Measurements from ENCODE around the gene DUSP6. TPM values are rescaled to one million over a fixed set of nuclear protein-coding genes. Genes with fewer than 3 reads are reported as not detected.

Gene DUSP6
- total RNA-seq, 1 experiment from 2014 or later, result 135 TPM

DNA sequence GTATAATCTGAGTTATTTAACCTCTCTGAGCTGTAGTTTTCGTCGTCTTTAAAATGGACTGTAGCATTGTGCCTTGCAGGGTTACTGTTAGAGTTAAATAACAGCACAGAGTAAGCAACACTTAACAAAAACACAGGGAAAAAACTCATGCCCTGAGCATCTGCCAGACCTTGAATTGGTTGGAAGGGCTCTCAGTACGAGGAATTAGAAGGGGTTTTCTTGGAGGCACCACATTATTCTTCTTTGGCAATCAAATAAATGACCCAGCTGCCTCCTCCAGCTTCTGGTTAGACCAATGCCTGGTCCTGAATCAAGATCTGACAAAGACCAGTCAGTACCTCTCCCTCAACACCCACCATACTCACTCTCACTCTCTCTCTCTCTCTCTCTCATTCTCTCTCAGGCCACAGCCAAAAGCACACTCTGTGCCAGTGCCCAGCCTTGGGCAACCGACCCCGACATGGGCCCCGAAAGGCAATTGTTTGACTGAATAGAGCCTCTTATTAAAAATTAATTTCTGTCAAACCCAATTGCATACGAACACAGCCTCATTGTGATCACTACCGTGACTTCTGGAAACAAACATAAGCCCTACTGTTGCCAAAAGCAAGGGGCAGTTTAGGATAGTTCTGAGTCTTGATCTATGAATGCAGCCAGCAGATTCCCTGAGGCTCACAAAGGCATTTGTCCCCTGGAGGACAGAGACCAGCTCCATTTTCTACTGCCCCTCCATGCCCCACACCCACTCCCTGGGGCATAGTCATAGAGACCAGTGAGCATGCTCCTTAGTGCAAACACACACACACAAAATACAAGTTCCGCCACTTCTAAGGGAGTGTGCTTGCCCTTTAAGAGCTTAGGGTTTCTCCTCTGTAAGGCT lies 23.9 kb downstream of the DUSP6 start:
- DNase-seq (ENCODE audit: low spot score), result no peak

DNA sequence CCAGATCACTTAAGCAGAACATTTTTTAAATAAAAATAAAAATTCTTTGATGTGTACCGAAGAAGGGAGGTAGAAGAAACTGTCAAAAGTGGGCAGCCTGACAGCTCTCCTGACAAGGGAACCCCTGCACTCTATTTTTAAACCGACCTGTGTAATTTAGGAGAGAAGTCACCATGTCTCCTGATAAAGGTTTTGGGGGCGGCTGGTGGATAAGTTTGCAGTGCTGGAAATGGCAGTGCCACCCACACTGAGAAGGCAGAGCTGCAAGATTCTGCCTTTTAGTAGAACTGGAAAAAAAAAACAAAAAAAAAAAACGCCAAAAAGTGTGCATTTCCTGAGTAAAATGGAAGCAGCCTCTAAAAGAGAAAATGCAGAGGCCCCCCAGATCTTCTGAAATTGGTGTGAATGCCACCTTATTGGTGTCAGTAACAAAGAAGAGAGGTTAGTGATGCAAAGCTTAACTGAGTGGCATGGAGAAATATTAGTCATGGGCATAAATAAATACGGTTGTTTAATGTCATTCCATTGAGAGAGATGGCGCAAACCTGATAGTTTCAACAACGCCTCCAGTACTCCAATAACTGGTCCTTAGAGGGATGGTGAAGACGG lies 24.7 kb downstream of the DUSP6 start:
- no peak for DNase-seq (ENCODE audit: low spot score)

DNA sequence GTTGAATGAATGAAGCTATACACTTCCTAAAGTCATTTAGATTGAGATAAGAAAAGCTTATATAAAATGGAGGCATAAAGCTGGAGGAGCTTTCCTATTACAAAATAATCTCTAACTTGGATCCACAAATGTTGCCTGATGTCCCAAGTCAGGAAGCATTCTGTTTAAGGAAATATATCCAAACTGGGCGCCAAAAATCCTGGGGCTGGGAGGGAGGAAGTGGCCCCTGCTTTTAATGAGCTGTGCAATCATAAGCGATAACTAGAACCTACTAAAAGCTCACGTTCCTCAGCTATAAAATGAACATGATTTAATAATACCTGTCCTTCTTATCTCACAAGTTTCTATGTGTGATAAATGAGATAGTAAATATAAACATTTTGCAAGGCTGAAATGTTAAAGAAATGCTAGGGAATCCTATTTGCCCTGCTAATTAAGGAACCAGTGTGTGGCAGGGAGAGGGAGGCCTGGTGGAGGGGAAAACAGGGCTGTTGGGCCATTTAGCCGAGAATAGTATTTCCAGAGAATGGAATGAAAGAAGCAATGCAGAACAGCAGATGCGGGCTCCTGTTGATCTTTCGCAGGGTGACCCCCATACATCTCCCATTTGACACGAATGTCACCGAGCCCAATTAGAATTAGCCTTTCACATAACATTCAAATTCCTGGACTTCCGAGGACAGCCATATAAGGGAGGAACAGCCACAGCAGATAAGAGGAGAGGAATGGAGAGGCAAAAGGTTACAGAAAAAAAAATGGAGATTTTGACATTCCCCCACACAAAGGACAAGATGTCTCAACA lies 25.9 kb downstream of the DUSP6 start:
- DNase-seq (ENCODE audit: low spot score), result no peak

DNA sequence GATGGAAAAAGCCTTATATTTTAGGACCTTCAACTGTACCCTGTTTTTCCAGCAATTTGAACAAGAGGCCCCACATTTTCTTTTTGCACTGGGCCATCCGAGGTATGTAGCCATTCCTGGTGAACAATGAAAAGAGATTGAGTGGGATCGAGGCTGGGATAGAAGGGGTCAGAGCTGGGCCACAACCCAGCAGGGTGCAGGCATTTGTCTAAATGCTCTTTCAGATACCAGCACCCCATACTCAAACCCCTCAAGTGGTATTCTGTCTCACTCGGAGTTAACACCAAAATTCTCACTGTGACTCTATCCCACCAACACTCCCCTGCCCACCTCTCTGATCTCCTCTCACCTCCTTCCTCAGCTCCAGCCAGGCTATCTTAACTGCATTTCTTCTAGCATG lies 26.8 kb downstream of the DUSP6 start:
- no peak for DNase-seq (ENCODE audit: low spot score)

DNA sequence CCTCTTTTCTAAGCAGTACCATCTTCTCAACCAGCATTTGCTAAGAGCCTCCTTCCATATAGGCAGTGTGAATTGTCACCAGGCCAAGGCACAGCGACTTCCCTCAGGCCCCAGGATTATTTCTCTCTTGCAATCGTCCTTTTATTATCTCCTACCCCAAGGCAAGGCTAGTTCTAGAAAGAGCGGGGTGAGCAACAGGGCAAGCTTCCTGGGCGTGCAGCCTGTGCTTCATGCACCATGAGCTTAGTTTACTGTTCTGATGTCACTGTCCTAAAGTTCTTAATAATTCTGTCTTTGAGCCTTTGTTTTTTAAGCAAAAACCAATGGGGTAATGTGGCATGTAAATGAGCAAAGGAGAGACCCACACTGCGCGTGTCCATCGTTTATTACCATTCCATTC lies 27.9 kb downstream of the DUSP6 start:
- DNase-seq (ENCODE audit: low spot score), result no peak

DNA sequence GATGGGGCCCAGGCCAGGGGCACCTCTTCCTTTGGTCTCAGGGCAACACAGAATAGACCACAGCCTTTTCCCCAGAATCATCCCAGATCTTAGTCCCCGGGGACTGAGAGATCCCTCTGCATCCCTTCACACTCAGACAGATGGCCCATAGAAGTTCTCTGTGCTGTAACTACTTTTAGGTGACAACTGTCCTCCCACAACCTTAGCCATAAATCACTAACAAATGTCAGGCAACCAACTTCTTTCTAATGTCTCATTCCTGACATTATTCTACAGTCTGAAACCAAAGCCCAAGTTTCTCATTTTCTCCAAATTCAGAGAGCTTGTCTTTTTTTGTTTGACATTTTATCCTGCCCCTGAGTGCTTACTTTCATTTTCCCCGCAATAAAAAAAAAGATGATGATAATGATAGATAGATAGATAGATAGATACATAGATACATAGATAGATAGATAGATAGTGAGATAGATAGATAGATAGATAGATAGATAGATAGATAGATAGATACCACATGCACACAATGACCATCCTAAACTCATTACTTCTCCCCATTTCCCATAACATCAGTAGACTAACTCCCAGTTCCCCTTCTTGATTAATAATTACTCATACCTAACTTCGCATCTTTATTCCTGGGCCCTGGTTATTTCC lies 28.6 kb downstream of the DUSP6 start:
- no peak for DNase-seq (ENCODE audit: low spot score)

DNA sequence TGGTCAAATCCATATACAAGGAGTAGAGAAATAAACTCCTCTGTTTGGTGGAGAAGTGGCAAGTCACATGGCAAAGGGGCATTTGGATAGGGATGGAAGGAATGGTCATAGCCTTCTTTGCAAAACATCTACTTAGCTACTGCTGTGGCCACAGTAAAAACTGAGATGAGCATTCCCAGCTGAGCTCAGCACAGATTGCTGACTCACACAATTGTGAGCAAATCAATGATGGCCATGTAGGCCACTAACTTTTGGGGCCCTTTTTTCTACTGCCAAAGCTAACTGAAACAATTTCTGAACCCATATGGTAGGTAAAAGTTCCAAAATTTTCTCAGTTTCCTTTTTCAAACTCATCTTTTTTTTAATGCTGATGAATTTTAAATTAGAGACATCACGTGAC lies 31.6 kb downstream of the DUSP6 start:
- no peak for DNase-seq (ENCODE audit: low spot score)

DNA sequence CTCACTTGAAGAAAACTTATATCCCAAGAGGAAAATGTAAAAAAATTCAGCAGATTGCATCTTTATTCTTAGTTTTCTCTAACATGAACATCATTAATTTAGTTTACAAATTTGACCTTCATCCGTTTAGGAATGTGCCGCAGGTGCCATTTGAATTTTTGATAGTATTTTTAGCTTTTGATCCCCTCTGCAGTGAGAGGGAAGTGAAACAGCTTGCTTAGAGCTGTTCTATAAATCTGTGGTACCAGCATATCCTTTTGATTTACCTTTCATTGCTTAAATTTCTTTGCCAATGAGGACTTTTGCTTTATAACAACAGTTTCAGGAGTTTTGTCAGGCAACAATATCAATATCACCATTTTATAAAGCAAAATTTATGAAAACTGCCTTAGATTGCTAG lies 32.7 kb downstream of the DUSP6 start:
- DNase-seq (ENCODE audit: low spot score), result no peak

DNA sequence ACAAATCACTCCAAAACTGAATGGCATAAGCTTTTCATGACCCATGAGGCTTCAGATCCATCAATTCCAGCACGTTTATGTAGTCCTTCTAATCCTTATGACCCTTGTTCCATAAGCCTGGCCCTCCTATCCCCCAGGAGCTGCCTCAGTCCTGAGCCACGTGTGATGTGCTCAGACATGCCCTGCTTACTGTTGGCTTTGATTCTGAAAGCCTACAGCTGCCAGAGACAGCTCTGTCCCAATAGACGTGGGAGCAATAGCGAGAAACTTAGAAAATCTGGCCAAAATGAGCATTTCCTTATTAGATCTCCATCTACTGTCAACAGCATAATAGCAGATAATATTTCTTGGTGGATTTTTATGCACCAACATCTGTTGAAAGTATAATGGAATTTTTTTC lies 33.2 kb downstream of the DUSP6 start:
- DNase-seq (ENCODE audit: low spot score), result no peak

DNA sequence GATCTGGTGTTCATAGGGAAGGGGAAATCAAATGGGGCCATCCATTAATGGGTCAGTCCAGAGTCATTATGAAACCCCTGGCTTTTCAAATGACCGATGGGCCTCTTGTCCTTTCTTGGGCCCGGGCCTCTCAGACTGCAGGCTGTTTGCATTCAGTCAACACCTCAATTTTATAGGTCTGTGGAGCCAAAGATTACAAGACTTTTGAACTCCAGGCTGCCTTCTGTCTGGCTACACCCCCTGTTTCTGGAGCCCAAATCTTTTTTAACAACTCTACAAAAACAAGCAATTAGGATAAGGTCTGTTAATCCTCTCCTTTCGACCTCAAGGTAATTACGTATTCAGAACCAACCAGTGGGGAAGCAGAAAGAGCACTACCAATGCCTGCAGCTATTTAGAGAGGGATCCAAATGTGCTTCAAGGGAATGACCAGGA lies 35.6 kb downstream of the DUSP6 start:
- no peak for DNase-seq (ENCODE audit: low spot score)

DNA sequence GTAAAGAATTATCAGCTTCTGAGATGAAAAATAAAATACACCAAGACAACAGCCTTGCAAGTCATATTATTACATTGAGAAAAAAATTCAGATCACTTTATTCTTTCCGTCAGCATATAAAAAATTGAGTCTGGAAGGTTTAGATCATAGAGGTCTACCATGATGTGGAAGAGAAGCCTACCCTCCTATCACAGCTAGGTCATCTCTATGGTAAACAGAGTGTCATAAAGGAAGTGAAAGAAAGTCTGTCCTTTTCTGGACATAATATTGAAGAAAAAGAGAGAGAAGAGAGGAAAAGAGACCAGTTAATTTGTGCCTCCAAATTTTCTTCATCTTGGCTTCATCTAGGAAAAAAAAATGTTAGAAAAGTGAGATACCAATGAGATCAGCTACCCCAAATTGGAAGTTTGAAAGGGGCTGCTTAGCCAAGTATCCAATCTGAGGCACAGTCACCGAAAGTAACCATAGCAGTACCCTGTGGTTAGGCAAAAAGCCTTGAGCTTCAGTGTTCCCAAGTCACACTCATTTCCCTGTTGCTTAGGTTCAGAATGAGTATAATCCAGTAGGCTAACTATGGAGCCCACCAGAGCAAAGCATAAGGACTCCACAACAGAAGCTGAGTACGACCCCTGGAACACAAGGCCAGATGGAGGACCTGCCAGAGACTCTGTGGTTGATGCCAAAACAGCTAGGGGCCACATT lies 38.1 kb downstream of the DUSP6 start:
- DNase-seq (ENCODE audit: low spot score), result no peak

DNA sequence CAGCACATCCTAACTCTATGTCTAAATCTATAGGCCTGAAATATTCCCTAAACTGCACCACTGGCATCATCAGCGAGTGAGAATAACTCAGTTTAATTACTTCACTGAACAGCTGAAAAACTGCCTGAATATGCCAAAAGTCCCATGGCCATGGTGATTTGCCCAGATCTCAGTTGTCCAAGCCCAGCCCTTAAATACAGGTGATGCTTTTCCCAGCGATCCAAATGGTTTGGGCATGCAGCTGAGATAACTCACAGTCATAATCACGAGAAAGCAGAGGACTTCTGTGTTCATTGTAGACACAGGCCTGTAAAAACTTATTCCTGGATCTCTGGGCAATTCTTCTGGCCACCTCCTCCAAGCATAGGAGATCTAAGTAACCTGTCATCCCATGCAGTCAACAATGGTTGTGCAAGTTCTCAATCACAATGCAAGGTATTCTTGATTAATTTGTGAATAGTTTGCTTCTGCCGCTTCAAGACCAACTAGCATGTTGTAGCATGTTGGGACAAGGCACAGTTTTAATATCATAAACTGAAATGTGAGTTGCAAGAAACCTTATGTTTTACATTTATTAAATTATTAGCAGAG lies 40.5 kb downstream of the DUSP6 start:
- DNase-seq (ENCODE audit: low spot score), result no peak

DNA sequence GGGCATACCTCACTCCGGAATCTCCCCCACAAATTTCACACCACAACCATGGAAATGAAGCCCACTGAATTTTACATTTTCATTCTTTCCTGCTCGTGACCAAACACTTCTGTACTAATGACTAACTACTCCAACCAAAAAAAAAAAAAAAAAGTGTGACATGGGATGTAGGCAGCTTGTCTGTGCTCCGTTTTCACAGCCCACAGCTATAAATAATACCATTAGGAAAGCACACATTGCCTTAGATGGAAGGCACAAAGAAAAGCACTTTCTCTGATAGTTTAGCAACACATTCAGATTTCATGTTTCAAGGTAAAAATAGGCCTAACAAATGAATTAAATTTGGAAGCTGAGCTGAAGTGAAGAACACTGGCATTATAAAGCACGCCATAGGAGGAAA lies 42.5 kb downstream of the DUSP6 start:
- no peak for DNase-seq (ENCODE audit: low spot score)

DNA sequence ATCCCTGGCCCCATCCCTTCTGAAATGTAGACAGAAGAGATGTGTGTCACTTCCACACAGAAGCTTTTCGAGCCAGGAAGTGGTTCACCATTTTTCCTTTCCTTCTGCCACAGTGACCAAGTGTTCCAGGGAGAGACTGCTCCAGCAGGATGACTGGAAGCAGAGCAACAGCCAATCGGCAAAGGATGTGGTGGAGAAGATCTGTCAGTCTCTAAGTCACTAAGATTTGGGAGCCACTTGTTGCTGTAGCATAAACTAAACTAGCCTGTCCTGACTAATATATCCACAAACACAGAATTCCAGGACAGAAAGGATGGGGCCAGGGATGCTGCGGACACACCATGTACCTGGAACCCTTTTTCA lies 42.9 kb downstream of the DUSP6 start:
- DNase-seq (ENCODE audit: low spot score), result no peak

DNA sequence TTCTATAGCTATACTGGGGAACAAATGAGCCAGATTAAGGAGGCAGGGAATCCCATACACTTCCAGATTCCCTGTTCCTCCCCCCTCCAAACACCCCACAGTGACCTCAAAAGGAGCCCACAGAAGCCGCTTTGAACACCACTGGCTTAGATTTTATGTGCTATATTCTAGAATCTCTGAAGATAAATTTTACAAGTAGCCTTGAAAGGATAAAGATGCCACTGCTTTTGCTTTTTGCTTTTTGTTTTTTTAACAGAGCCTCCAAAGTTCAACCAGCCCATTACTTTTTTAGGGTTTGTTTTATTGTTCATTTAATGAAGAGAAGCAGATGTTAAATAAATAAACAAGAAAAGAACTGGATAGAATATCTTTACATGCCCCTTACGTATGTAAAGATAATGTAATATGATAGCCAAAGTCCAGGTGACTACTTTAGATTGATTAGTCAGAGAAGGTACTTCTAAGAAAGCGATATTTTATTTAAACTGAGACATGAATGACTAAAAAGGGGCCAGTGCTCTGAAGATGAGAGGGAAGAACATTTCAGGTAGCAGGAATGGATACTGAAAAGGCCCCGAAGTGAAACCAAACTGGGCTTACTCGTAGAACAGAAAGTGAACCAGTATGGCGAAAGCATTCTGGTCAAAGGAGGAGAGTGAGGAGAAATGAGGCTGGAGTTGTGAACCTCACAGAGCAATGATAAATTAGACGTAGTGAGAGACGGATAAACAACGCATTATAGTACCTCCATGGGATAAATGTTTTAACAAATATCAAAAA lies 44.6 kb downstream of the DUSP6 start:
- no peak for DNase-seq (ENCODE audit: low spot score)

DNA sequence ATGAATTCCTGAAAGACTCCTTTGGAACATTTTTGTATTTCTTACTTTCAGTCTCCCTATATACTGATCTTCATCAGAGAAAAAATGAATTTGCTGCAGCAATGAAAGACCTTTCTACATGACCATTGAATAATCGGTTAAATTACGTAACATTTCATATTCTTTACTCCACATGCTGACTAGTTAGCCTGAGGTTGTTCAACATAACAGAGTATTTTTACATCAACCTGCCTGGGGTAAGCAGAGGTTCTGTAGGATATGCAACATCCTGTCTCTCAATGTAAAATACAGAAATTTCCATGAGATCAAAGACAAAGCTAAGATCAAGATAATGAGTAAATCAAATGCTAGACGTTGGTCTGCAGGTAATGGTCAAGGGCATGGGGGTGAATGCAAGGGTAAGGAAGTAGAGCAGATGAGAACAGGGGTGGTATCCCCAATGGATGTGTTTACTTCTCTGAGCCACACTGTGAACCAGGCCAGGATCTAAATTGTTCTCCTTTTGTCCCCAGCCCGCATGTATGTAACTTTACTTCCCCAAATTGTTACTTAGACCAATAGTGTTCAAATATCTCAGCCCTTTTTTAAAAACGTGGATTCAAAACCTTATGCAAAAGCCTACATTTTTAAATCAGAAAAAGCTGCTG lies 45.4 kb downstream of the DUSP6 start:
- DNase-seq (ENCODE audit: low spot score), result no peak

DNA sequence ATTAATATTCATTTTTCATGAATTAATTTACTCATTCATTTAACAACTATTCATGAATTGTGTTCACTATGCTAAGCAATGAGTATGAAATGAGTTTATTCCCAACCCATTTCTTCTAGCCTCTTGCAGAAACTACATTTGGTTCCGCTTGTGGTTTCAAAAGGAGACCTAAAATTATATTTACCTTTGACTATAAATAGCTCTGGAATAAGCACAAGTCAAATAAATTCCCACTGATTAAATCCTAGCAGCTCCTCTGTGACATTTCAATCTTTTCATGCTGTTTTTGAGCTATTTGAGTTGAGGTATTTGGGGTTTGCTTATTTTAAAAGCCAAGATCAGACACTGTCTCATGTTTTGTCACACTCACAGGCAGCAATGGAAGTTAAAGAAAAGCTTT lies 46.9 kb downstream of the DUSP6 start:
- no peak for DNase-seq (ENCODE audit: low spot score)

DNA sequence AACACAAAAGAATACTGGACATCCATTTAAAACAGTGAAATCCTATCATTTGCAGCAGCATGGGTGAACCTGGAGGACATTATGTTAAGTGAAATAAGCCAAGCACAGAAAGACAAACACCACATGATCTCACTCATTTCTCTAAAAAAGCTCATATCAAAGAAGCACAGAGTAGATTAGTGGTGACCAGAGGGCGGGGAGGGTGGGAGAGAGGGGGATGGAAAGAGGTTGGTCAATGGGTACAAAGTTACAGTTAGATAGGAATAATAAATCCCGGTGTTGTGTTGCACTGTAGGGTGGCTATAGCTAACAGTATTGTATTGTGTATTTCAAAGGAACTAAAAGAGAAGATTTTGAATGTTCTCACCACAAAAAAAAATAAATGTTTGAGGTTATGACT lies 52.4 kb downstream of the DUSP6 start:
- DNase-seq (ENCODE audit: low spot score), result no peak

DNA sequence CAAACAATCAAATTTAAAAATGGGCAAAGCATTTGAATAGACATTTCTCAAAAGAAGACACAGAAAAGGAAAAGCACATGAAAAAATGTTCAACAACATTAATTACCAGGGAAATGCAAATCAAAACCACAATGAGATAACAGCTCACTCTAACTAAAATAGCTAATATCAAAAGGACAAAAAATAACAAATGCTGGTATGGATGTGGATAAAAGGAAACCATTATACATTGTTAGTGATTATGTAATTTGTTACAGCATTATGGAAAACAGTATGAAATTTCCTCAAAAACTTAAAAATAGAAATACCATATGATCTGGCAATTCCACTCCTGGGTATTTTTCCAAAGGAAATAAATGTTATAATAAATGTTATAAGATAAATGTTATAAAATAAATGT lies 52.9 kb downstream of the DUSP6 start:
- no peak for DNase-seq (ENCODE audit: low spot score)

All from HT-29 (cell line).